GM12873 (cell line): ENCODE measurements around the gene DVL2.

Experiments used
- CTCF ChIP-seq: IDR thresholded peaks from 2 replicates; pipeline ENCODE4 v1.5.1; 2012; ENCODE audit warnings: low read depth, mild to moderate bottlenecking, moderate library complexity, low read length, control low read depth; ENCODE audit not compliant: insufficient read depth; ENCODE audit errors: missing control alignments

Gene DVL2

DNA sequence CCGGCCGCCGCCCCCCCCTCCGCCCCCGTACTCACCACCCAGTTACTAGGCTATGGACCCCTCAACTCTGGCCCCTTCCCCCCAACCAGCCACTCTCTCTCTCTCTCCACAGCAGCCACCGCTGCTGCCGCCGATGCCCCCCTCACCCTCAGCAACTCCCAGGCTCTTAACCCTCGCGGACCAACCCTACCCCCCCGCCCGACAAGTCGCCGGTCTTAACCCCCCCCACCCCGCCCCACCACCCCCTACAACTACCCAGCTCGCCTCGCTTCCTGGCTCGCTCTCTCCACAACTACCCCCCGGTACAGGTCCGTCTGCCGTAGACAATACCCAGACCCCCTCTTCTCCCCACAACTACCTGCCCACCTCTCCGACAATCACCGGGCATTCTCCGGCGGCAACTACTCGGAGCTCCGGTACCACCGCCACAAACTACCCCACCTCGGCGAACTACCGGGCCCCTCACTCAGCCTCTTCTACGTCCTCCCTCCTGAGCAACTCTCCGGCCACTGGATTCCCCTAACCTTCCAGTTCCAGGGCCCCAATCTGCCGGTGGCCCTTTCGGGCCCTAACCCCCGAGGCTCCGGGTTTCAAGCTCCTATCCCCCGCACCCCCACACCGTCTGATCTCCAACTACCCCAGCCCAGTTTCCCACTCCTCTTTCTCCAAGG is 4.2 kb upstream of the DVL2 start:
- TF ChIP-seq CTCF: no peak

DNA sequence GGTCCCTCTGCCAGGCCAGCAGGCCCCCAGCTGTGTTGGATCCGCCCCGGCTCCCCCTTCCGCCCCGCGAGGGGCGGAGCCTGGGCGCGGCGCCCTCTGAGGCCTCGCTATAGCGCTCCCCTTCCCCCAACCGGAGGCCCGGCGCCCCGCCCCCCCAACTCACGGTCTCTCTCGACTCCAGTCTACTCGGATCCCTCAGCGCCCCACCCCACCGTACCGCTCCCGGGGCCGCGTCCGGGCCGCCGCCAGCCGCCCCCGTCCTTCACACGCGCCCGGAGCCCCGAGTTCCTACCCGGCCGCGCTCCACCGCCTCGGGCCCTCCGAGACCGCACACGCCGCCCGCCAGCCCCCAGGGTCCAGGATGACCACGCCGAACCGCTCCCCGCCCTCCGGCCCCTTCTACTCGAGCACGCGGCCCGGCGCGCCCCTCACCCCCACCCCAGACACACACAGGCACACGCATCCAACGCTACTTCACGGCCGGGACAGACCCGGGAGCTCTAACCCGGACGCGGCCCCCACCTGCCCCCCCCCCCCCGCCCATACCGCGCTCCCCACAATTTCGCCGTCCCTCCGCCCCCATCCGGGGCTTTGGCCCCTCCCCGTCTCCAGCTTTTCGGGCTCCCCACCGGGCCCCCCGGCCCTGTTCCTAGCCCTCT is 3.6 kb upstream of the DVL2 start:
- TF ChIP-seq CTCF: no peak

- no peak for TF ChIP-seq CTCF
Measured at GRCh38 chr17:7237266-7237760, 3.0 kb upstream of the DVL2 start.

- no peak for TF ChIP-seq CTCF
Measured at GRCh38 chr17:7236808-7237207, 2.5 kb upstream of the DVL2 start.

DNA sequence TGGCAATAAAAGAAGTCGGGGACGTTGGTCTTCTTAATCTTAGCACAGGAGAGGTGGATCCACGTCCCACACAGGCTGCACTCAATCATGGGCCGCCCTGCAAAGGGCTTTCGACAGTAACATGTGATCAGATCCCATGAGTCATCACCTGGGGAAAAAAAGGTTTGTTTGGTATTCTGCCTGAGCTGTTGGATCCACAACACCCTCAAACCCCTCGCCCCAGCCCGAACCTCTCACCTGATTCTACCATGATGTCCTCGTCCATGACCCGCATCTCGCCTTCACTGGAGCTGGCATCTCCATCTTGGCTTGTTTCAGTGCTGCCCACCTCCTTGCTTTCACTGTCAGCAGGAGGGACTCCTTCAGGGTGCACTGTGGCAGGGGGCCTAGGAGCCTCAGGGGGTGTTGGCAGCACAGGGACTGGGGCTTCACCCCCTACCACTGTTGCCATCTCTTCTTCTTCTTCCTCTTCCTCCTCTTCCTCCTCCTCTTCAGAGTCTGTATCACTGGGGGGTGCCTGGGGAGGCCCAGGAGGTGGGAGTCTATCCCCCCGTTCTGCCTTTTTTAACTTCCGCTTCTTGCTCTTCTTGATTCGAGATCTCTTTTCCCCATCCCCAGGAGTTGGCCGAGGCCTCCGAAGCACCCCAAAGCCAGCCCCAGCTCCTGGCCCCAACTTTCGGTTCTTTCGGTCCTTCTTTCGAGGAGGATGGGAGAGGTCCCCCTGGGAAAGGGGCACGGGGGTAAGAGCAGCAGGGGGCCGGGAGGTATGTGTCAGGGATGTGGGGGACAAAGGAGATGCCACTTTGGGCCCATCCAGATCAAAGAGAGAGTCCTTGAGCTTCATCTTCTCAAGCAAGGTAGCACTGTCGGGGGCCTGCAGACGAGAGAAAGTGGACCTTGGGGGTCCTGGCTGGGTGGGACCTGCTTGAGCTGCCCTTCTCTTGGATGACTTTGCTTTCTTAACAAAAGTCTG is 1.7 kb upstream of the DVL2 start:
- no peak for TF ChIP-seq CTCF

- TF ChIP-seq CTCF: no peak
Measured at GRCh38 chr17:7233701-7234082, 625 bp downstream of the DVL2 start.

DNA sequence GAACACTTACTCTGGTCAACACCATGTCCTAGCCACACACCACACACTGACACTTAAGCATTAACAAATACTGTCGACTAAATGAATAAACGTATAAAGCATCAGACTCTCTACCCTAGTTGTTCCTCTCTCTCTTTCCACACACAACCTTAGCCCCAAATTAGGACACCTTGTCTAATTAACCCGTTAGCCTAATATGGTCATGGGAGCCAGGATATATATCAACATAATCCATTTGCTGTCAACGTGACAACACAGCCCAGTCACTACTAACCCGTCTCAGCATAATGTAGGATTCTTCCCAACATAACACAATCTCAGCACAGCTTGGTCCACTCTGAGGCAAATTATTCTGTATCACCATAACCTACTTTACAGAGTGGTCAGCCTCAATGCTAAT is 2.2 kb downstream of the DVL2 start:
- TF ChIP-seq CTCF: no peak
